HT-29 (cell line): ENCODE data around the gene SLC35A1. TPM values are rescaled to one million over a fixed set of nuclear protein-coding genes. Genes with fewer than 3 reads are reported as not detected.

Experiments used
- DNase-seq: peaks from one replicate; pipeline ENCODE4 v3.0.0-alpha.2; 2015; ENCODE audit warnings: low spot score
- small RNA-seq: library from RNA; depleted of rRNA; stranded (forward); fragments of <200 nt; gene quantifications from one replicate; pipeline ENCODE3, GENCODE V24; 2014
- total RNA-seq: library from RNA; depleted of rRNA; stranded (reverse); fragments of >200 nt; shearing (Covaris generic); gene quantifications from 2 replicates; pipeline ENCODE4 v1.2.3, GENCODE V29; 2014; rRNA removed

SLC35A1 gene
- total RNA-seq, 1 experiment from 2014 or later = 13.4 TPM

DNA sequence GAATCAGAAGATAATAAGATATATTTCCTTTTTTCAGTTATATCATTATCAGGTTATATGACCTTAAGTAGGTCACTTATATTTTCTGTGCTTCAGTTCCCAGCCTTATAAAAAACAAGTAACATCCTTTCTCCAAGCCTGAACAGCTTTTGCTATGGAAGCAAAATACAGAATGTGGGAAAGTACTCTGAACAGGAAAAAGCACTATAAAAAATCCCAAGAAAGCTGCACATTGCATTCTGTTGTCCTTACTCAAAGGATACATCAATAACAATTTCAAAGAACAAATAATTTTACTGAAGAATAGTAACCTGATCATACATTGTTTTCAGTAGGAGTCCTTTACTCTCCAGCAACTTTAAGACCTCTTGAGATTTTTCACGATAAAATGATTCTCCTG is 56.4 kb downstream of the SLC35A1 start:
- DNase-seq = no peak

DNA sequence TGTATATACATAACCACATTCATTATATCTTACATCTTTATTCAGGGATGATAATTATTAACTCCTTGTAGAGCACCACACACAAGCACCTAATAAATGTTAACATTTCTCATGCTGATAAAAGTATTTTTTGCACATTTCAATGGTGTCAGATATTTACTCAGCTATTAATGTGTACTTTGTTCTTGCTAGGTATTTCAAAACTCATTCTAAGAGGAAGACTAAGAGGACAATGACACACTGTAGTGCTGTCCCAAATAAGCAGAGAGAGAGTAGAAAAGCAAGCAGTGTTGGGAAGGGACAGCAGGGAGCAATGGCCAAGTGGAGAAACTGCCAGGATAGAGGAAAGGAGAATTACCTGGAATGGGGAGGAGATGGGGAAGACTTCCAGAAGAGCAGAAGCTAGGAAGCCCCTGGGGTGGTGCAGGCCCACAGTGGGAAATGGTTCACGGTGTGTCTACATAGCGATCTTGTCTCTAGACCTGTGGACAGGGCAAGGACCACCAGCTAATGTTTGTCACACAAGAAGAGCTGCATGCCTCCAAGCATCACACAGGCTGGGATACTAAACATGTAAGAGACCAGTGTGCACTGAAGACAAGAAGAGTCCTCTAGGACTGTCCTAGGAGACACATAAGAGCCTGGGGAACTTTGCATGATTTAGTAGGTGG is 61.7 kb downstream of the SLC35A1 start:
- DNase-seq = no peak

DNA sequence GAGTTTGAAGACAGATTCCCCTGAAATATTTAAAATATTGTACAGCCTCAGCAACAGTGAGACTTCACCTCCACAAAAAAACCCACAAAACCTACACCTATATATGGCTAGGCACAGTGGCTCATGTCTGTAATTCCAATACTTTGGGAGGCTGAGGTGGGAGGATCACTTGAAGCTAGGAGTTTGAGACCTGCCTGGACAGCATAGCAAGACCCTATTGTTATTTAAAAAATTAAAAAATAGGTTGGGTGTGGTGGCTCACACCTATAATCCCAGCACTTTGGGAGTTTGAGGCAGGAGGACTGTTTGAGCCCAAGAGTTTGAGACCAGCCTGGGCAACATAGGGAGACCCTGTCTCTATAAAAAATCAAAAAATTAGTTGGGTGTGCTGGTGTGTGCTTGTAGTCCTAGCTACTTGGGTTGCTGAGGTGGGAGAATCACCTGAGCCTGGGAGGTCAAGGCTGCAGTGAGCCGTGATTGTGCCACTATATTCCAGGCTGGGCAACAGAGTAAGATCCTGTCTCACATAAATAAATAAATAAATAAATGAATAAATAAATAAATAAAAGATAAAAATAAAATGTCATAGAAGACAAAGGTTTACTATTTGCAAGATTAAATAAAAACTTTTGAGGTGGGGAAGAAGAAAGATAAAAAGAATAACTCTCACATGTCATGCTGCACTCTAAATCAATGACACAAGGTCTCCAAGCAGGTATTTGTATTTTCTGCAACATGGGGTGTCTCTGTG is 65.9 kb downstream of the SLC35A1 start:
- no peak for DNase-seq

DNA sequence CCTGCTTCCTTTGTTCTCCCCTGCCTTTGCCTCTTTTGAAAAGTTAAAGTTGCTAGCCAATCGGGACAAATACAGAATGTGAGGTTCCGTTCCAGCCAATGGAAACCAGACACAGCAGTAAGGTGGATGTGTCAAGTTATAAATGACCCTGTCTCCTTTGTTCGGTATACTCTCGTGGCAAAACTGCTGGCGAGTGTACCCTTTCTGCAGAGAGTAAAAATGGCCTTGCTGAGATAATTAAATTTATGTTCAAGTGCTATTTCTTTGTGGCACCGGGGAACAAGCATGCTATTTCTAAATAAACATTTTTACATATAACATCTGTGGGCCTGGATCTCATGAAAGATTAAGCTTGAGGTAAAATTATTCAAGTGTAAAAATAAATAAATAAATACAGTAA is 66.8 kb downstream of the SLC35A1 start:
- no peak for DNase-seq

DNA sequence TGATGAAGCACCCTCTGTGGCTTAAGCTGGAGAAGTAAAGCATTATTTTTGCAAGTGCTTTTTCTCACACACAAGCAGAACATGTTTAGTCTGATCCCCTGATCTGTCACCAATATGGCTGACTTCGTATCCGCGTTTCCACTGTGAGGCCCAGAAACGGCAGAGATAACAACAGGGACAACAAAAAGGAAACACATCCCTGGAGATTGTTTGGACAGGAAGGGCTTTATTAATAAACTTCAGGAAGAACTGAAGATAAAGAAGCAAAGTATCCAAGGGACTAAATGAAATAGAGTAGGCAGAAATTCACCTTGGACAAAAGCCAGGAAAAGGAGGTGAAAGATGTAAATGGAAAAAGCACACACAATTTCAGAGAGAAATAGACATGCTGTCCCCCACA is 67.8 kb downstream of the SLC35A1 start:
- no peak for DNase-seq

DNA sequence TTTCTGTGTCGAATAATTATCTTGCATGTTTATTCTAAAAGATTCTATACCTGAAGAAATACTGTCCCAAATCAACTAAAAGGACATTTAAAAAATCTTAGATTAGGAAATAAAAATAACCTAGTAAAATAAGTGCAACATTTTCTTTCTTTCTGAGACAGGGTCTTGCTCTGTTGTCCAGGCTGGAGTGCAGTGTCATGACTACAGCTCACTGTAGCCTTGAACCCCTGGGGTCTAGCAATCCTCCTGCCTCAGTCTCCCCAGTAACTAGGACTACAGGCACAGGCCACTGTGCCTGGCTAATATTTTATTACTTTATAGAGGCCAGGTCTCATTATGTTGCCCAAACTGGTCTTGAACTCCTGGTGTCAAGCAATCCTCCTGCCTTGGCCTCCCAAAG is 68.3 kb downstream of the SLC35A1 start:
- no peak for DNase-seq

DNA sequence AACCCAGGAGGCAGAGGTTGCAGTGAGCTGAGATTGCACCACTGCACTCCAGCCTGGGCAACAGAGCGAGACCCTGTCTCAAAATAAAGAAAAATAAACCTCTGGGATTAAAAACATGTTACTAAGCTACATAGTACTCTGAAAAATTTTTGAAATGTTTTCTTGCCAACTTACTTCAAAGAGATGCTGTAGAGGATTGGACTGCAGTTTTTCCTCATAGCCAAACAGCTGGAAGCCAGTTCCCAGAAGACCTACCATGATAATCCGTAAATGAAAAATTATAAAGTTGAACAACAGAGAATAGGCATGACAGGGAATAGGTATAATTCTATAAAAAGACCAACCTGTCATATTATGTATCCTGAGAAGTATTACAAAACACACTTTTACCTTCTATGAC is 69.0 kb downstream of the SLC35A1 start:
- DNase-seq = no peak

DNA sequence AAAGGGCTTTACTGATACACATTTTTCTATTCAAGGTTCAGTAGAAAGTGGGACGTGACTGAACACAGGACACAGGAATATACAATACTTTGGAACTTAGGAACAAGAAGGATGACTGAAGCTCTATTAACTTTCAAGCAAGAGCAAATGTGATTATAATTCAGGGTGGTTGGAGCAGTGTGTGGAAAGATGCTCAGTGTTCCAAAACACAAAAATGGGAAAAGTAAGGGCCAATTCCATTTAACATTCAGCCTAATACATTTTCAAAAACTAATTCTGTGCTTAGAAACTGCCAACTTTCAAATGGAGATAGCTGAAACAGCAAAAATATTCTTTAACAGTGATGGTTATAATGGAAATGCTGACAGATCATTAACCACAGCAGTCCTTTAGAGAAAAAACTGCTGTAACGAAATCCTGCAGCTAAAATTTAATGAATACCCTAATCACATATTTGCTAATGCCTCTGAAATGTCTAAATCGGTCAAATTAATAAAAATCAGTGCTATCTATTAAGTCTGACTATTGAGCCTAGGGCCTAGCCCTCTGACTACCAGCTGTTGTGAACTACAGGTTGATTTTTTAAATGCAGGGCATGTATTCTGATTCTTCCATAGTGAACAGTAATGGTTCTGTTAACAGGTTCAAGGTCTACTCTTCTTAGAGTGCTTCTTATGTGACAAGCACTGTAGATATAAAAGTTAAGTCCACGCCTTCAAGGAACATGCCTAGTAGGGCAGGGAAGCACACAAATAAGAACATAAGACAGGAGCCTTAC is 71.1 kb downstream of the SLC35A1 start:
- DNase-seq = no peak

DNA sequence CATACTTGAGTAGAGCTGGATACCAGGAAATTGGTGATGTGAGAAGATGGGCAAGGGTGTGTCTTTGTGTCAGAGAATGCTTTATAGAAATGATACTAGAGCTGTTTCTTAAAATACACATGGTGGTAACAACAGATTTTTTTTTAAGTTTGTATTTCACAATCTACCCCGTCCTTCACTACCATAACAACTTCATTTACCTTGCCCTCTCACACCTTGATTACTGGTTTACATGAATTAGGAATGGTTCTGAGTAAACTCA is 71.6 kb downstream of the SLC35A1 start:
- no peak for DNase-seq

DNA sequence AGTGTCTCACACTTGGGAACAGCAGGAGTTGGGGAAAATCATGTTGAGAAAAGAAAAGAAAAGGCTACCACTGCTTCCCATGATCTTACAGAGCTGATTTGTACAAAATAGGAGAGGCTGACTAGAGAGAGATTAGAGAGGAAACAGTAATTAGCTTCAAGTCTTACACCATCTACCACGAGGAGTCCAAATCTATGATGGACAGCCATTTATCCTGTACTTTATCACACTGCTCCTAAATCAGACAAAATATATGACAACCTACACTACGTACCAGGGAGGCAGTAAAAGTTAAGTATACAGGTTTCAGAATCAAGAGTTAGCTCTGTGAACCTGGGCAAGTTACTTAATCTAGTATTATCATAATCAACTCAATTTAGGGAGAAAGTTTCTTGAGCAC is 79.0 kb downstream of the SLC35A1 start:
- DNase-seq = no peak

DNA sequence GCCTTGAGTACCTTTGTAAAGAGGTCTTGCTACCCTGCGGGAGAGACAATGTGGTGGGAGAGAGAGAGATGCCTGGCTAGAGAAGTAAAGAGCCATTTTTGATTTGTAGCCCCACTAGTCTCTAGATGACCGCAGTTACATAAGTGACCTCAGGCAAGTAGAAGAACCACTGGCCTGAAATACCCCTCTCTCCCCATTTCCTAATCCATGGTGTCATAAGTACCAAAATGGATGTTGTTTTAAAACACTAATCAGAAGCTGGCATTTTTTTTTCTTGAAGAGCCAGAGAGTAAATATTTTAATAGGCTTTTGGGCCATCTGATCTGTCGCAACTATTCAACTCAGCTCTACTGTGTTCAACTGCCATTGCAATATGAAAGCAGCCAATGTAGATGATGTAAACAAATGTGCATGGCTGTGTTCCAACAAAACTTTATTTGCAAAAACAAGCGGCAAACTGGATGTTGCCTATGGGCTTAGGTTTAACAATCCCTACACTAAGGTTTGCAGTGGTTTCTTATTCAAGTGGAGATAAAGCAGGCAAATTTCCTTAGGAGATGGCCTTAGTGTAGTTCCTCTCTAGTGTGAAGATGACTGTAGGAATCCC is 80.5 kb downstream of the SLC35A1 start:
- DNase-seq = no peak

DNA sequence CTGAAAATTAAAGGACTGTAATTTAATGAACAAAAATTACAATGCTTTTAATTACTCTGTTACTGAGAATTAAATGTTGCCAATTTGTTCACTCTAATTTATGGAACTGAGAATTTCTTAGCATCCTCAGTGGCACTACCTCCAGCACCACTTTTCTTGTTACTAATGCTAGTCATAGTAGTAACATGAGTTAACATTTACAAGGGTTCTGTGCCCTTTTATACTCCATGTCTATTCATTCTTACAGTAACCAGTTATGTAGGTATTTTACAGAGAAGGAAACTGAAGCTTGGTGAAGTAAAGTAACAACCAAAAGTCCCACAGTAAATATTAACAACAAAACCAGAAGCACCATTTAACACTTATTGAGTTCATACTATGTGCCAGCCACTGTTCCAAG is 82.7 kb downstream of the SLC35A1 start:
- DNase-seq = no peak

DNA sequence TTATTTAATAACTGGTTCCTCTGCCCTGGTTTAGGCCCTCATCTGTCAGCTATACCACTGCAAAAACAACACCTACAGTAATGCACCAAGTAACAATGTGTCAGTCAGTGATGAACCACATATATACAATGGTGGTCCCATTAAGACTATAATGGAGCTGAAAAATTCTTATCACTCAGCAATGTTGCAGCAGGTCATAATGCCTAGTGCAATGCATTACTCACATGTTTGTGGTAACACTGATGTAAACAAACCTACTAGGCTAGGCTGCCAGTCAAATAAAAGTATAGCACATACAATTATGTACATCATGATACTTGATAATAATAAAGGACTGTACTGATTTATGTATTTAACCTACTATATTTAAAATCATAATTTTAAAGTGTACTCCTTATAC is 85.7 kb downstream of the SLC35A1 start:
- DNase-seq = no peak

DNA sequence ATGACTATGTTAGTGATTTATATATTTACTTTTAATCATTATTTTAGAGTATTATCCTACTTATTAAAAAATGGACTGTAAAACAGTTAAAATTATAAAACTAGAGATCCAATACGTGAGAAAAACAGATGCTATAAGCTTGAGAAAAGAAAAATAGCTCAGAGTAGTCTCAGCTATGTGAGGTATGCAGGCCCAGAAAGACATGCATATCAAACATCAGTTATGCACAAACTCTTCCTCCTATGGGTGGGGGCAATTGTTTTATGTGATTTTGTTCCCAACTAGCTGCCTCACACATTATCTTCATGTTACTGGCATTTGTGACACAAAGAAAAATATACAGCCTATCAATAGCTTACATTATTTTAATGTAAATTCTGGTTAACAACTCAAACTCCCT is 88.2 kb downstream of the SLC35A1 start:
- DNase-seq = no peak

Small RNA genes within 50 kb of the gene (small RNA-seq; reads per million reads assigned to genes)
- gene AL049697.2 (not detected), gene RNU6-444P (not detected)

Other genes with a start within 250 kb of the SLC35A1 start
- 1.2 and 1.5 TPM in 2 replicates for gene SMIM8, start 150.4 kb upstream of the SLC35A1 start, total RNA-seq
- not detected in 2 replicates for gene GJB7, start 143.7 kb upstream of the SLC35A1 start, total RNA-seq
- gene C6orf163, start 128.2 kb upstream of the SLC35A1 start, total RNA-seq = not detected in 2 replicates
- gene CFAP206, start 65.0 kb upstream of the SLC35A1 start, total RNA-seq = not detected in 2 replicates
- gene RARS2, start 117.0 kb downstream of the SLC35A1 start, total RNA-seq = 15.3 and 16.5 TPM in 2 replicates
- 8.5 and 10.2 TPM in 2 replicates for gene ORC3, start 117.2 kb downstream of the SLC35A1 start, total RNA-seq
- gene AKIRIN2, start 229.3 kb downstream of the SLC35A1 start, total RNA-seq = 18.3 and 18.8 TPM in 2 replicates